GM18498 (cell line): ENCODE results near the gene TXNDC2.
"Not testable (repeated sequence)": the region's sequence is repeated elsewhere in the genome, so short reads cannot be mapped to it uniquely, and the experiment has no call there.

Experiments used
- ATAC-seq: cut with Tn5 transposase; IDR thresholded peaks from one replicate; pipeline ENCODE4 v1.9.1; 2021; ENCODE audit warnings: mild to moderate bottlenecking, moderate library complexity; ENCODE audit not compliant: unreplicated experiment

The TXNDC2 gene

GRCh38 chr18:9885170-9886004 is at the start of gene TXNDC2:
TXNDC2 (plus strand) TSS chr18:9885973; CDS start chr18:9886681, 708 bp downstream.
- ATAC-seq: no peak

- ATAC-seq: no peak
Observed at GRCh38 chr18:9838144-9838877, 47.5 kb upstream of the TXNDC2 start.

GRCh38 chr18:9839211-9839610 is 46.6 kb upstream of the TXNDC2 start:
- ATAC-seq: no peak

- ATAC-seq: no peak
Observed at GRCh38 chr18:9839853-9840252, 45.9 kb upstream of the TXNDC2 start.

GRCh38 chr18:9841752-9842151 is 44.0 kb upstream of the TXNDC2 start:
- no peak for ATAC-seq

- no peak for ATAC-seq
Observed at GRCh38 chr18:9842448-9842847, 43.3 kb upstream of the TXNDC2 start.

GRCh38 chr18:9845256-9845655 is 40.5 kb upstream of the TXNDC2 start:
- ATAC-seq: no peak

GRCh38 chr18:9846162-9846925 is 39.4 kb upstream of the TXNDC2 start:
- no peak for ATAC-seq

- no peak for ATAC-seq
Observed at GRCh38 chr18:9848170-9848879, 37.4 kb upstream of the TXNDC2 start.

GRCh38 chr18:9849407-9850283 is 36.1 kb upstream of the TXNDC2 start:
- ATAC-seq: no peak

- ATAC-seq: no peak
Observed at GRCh38 chr18:9850309-9850708, 35.5 kb upstream of the TXNDC2 start.

GRCh38 chr18:9851511-9851910 is 34.3 kb upstream of the TXNDC2 start:
- ATAC-seq: no peak

- ATAC-seq: no peak
Observed at GRCh38 chr18:9852266-9853081, 33.3 kb upstream of the TXNDC2 start.

GRCh38 chr18:9854801-9855676 is 30.7 kb upstream of the TXNDC2 start:
- ATAC-seq: no peak

- no peak for ATAC-seq
Observed at GRCh38 chr18:9855681-9856080, 30.1 kb upstream of the TXNDC2 start.

- no peak for ATAC-seq
Observed at GRCh38 chr18:9856092-9856491, 29.7 kb upstream of the TXNDC2 start.

GRCh38 chr18:9857479-9857998 is 28.2 kb upstream of the TXNDC2 start:
- ATAC-seq: not testable (repeated sequence)

- no peak for ATAC-seq
Observed at GRCh38 chr18:9858642-9859041, 27.1 kb upstream of the TXNDC2 start.
